Hematopoietic multipotent progenitor cell (in vitro differentiated cells): ENCODE results near the gene RMDN2. TPM values are rescaled to one million over a fixed set of nuclear protein-coding genes. Genes with fewer than 3 reads are reported as not detected.

Experiments
- DNase-seq, 3 donors: peaks; one replicate each; pipeline ENCODE4 v3.0.0-alpha.2; 2011 to 2015; ENCODE audit warnings: low read depth in 2 of 3, low spot score in 2 of 3
- total RNA-seq: library from RNA; depleted of rRNA; stranded (reverse); fragments of >200 nt; gene quantifications from one replicate; pipeline ENCODE4 v1.2.3, GENCODE V29; 2012

RMDN2 gene
- total RNA-seq, 1 donor: 1.1 TPM

- peak in 1 of 3 donors; percentile 18 for DNase-seq
These were observed 28.8 kb upstream of the RMDN2 start for GRCh38 chr2:37896319-37896718.

- DNase-seq: no peak
These were observed 27.6 kb upstream of the RMDN2 start for GRCh38 chr2:37897511-37897910.

GRCh38 chr2:37898448-37898847 is 26.6 kb upstream of the RMDN2 start:
- DNase-seq: no peak

- no peak for DNase-seq
These were observed 22.1 kb upstream of the RMDN2 start for GRCh38 chr2:37902991-37903390.

GRCh38 chr2:37904425-37904824 is 20.7 kb upstream of the RMDN2 start:
- DNase-seq: no peak

- no peak for DNase-seq
These were observed 20.1 kb upstream of the RMDN2 start for GRCh38 chr2:37904993-37905392.

GRCh38 chr2:37906131-37906530 is 19.0 kb upstream of the RMDN2 start:
- no peak for DNase-seq

- no peak for DNase-seq
These were observed 17.4 kb upstream of the RMDN2 start for GRCh38 chr2:37907501-37908225.

GRCh38 chr2:37911296-37911873 is 13.7 kb upstream of the RMDN2 start:
- no peak for DNase-seq

GRCh38 chr2:37912056-37912455 is 13.0 kb upstream of the RMDN2 start:
- no peak for DNase-seq

GRCh38 chr2:37912616-37913015 is 12.5 kb upstream of the RMDN2 start:
- DNase-seq: no peak

- no peak for DNase-seq
These were observed 10.7 kb upstream of the RMDN2 start for GRCh38 chr2:37914340-37914739.

- DNase-seq: no peak
These were observed 9.3 kb upstream of the RMDN2 start for GRCh38 chr2:37915773-37916172.

GRCh38 chr2:37916512-37917082 is 8.5 kb upstream of the RMDN2 start:
- no peak for DNase-seq

GRCh38 chr2:37917281-37918228 is 7.5 kb upstream of the RMDN2 start:
- no peak for DNase-seq

GRCh38 chr2:37918742-37919186 is 6.3 kb upstream of the RMDN2 start:
- DNase-seq: no peak

GRCh38 chr2:37919631-37920032 is 5.5 kb upstream of the RMDN2 start:
- peak in 2 of 3 donors; percentile 44 to 55 for DNase-seq

- no peak for DNase-seq
These were observed 4.5 kb upstream of the RMDN2 start for GRCh38 chr2:37920570-37920969.

GRCh38 chr2:37921781-37922180 is 3.3 kb upstream of the RMDN2 start:
- no peak for DNase-seq

GRCh38 chr2:37923308-37924055 is 1.6 kb upstream of the RMDN2 start:
- no peak for DNase-seq
